Ecto neural progenitor cell (in vitro differentiated cells): ENCODE measurements around the gene HOXA3.

Source experiments
- DNase-seq: peaks from one replicate; pipeline ENCODE4 v3.0.0-alpha.2; 2018; ENCODE audit warnings: low spot score

Gene HOXA3

GRCh38 chr7:27189295-27189996 is 37.1 kb upstream of the HOXA3 start:
- DNase-seq = no peak

GRCh38 chr7:27188386-27189294 is 36.3 kb upstream of the HOXA3 start:
- no peak for DNase-seq

GRCh38 chr7:27187475-27188385 is 35.3 kb upstream of the HOXA3 start:
- DNase-seq = no peak

- DNase-seq = no peak
Measured at GRCh38 chr7:27186668-27187474, 34.5 kb upstream of the HOXA3 start.

GRCh38 chr7:27185854-27186667 is 33.7 kb upstream of the HOXA3 start:
- DNase-seq = no peak

GRCh38 chr7:27185013-27185853 is 32.9 kb upstream of the HOXA3 start, which contains the start of gene HOXA11:
TSS of gene HOXA11 (minus strand) at chr7:27185232. CDS start at chr7:27185144, 88 bp downstream.
- no peak for DNase-seq

- no peak for DNase-seq
Measured at GRCh38 chr7:27184337-27185012, 32.1 kb upstream of the HOXA3 start.

- no peak for DNase-seq
Measured at GRCh38 chr7:27183682-27184336, 31.4 kb upstream of the HOXA3 start.

- DNase-seq = no peak
Measured at GRCh38 chr7:27182861-27183681, 30.7 kb upstream of the HOXA3 start.

- no peak for DNase-seq
Measured at GRCh38 chr7:27182285-27182841, 30.0 kb upstream of the HOXA3 start.

GRCh38 chr7:27181795-27182275 is 29.5 kb upstream of the HOXA3 start:
- DNase-seq = no peak

GRCh38 chr7:27180431-27181420 is 28.3 kb upstream of the HOXA3 start:
- no peak for DNase-seq

- no peak for DNase-seq
Measured at GRCh38 chr7:27179503-27180430, 27.4 kb upstream of the HOXA3 start.

GRCh38 chr7:27179030-27179429 is 26.6 kb upstream of the HOXA3 start:
- DNase-seq = no peak

- no peak for DNase-seq
Measured at GRCh38 chr7:27178366-27178765, 26.0 kb upstream of the HOXA3 start.
